Measurements from ENCODE around the gene SNX15. TPM values are rescaled to one million over a fixed set of nuclear protein-coding genes. Genes with fewer than 3 reads are reported as not detected.

The SNX15 gene
- total and polyA plus RNA-seq, 4 donors: 16.2 to 28.4 (median 18.9) TPM

DNA sequence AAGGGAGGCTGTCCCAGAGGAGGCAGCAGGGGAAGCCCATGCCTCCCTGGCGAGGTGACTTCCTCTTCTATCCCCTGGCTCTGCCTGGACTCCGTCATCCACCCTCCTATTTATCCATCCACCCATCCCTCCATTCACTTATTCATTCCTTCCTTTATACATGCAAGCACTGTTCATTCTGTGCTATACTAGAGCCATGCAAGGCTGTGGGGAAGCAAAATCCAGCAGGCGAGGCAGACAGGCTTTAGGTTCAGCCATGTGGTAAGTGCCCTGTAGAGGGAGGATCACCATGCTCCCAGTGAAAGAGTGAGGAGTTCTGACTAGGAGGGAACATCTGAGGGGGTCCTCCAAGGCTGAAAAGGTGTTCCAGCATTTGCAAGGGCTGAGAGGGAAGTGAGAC lies 32.3 kb downstream of the SNX15 start:
- ATAC-seq (ENCODE audit: insufficient read depth, low FRiP score): no peak
- no peak overlapping the region for H3K9ac ChIP-seq (ENCODE audit: insufficient read depth in 1 of 2, low read length in 2 of 2)
- H3K4me3 ChIP-seq: no peak overlapping the region
- no peaks in the 10 kb centered on the region for H3K36me3 ChIP-seq (ENCODE audit: control insufficient read depth in 4 of 4, insufficient read depth in 4 of 4, low read length in 4 of 4)
- 47 to 54% methylated on average over 3 of the region's 3 CpGs for WGBS, 2 donors
- no peaks in the 10 kb centered on the region for H3K4me1 ChIP-seq (ENCODE audit: control insufficient read depth in 5 of 5, insufficient read depth in 5 of 5, low read length in 5 of 5)
- H3K27ac ChIP-seq (ENCODE audit: low read depth in 1 of 2, low read length in 1 of 2): no peak overlapping the region
- no peak for DNase-seq
- H3K9me3 ChIP-seq (ENCODE audit: control insufficient read depth in 4 of 4, insufficient read depth in 3 of 4, low read length in 3 of 4): no peaks in the 10 kb centered on the region
- TF ChIP-seq, protein P1, sequence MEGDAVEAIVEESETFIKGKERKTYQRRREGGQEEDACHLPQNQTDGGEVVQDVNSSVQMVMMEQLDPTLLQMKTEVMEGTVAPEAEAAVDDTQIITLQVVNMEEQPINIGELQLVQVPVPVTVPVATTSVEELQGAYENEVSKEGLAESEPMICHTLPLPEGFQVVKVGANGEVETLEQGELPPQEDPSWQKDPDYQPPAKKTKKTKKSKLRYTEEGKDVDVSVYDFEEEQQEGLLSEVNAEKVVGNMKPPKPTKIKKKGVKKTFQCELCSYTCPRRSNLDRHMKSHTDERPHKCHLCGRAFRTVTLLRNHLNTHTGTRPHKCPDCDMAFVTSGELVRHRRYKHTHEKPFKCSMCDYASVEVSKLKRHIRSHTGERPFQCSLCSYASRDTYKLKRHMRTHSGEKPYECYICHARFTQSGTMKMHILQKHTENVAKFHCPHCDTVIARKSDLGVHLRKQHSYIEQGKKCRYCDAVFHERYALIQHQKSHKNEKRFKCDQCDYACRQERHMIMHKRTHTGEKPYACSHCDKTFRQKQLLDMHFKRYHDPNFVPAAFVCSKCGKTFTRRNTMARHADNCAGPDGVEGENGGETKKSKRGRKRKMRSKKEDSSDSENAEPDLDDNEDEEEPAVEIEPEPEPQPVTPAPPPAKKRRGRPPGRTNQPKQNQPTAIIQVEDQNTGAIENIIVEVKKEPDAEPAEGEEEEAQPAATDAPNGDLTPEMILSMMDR (IDR thresholded peaks at IDR 0.05; ENCODE audit: control extremely low read depth, extremely low read depth): no peak
- H3K27me3 ChIP-seq (ENCODE audit: control insufficient read depth in 3 of 3, insufficient read depth in 3 of 3, low read length in 2 of 3): no peaks in the 10 kb centered on the region

DNA sequence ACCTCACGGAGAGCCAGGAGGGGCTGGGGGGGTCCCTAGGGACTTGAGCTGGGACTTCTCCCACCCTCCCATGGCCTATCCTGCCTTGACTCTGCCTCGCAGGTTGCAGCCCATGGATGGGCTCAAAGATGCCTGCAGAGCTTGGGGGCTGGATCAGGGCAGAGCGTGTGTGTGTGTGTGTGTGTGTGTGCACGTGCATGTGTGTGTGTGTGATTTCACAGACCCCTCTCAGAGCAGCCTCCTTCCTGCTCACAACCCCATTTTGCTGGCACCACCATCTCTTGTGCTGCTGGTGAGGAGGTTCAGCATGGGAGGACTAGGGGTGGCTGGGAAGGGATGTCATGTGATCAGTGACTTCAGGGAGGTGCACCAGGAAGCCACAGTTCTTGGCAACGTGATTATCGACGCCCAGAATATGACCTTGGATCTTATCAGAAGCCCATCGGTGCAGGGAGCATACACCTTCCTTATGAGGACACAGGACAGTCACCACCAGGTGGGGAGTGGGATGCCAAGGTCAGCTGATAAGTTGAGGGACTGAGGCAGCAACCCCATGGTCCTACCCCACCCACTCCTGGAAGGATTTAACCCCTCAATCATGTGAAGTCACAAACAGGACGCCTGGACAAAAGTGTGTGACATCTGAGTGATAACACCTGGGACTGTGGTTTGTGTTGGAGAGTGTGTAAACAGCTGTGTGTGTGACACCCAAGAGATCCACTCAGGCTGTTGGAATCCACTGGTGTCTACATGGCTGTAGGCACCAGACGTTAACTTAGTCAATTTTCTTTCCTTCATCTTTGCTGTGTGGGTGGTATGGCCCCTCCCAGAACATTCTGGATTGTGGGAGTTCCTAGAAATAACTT lies 33.0 kb downstream of the SNX15 start:
- ATAC-seq (ENCODE audit: insufficient read depth, low FRiP score) (no peak), DNase-seq (no peak)
- WGBS, 2 donors: 51 to 65% methylated on average over 10 of the region's 10 CpGs
- TF ChIP-seq, protein P1 (IDR thresholded peaks at IDR 0.05; ENCODE audit: control extremely low read depth, extremely low read depth): no peak
- Histone ChIP-seq H3K4me3 (no peak overlapping the region), H3K27ac (ENCODE audit: low read depth in 1 of 2, low read length in 1 of 2) (no peak overlapping the region), H3K9me3 (ENCODE audit: control insufficient read depth in 4 of 4, insufficient read depth in 3 of 4, low read length in 3 of 4) (no peaks in the 10 kb centered on the region), H3K4me1 (ENCODE audit: control insufficient read depth in 5 of 5, insufficient read depth in 5 of 5, low read length in 5 of 5) (no peaks in the 10 kb centered on the region), H3K27me3 (ENCODE audit: control insufficient read depth in 3 of 3, insufficient read depth in 3 of 3, low read length in 2 of 3) (no peaks in the 10 kb centered on the region), H3K36me3 (ENCODE audit: control insufficient read depth in 4 of 4, insufficient read depth in 4 of 4, low read length in 4 of 4) (no peaks in the 10 kb centered on the region), H3K9ac (ENCODE audit: insufficient read depth in 1 of 2, low read length in 2 of 2) (no peak overlapping the region)

DNA sequence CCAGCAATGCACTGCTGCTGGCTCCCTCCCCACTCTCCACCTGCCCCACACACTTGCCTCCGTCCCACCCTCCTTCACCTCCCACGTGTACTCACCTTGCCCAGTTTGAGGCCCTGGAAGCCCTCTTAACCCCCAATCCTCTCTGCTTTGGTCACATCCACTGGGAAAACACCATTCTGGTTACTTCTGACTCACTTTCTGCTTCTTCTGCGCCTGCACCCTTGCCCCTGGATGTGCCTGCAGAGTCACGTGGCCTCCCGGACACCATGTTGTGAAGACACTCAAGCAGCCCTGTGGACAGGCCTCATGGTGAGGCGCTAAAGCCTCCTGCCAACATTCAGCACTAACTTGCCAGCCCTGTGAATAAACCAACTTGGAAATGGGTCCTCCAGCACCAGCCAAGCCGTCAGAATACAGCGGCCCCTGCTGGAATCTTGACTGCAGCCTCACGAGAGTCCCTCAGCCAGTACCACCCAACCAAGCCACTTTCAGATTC lies 33.7 kb downstream of the SNX15 start:
- Histone ChIP-seq H3K36me3 (ENCODE audit: control insufficient read depth in 4 of 4, insufficient read depth in 4 of 4, low read length in 4 of 4) (no peaks in the 10 kb centered on the region), H3K27me3 (ENCODE audit: control insufficient read depth in 3 of 3, insufficient read depth in 3 of 3, low read length in 2 of 3) (no peaks in the 10 kb centered on the region), H3K9ac (ENCODE audit: insufficient read depth in 1 of 2, low read length in 2 of 2) (no peak overlapping the region), H3K27ac (ENCODE audit: low read depth in 1 of 2, low read length in 1 of 2) (no peak overlapping the region), H3K4me1 (ENCODE audit: control insufficient read depth in 5 of 5, insufficient read depth in 5 of 5, low read length in 5 of 5) (no peaks in the 10 kb centered on the region), H3K4me3 (no peak overlapping the region), H3K9me3 (ENCODE audit: control insufficient read depth in 4 of 4, insufficient read depth in 3 of 4, low read length in 3 of 4) (no peaks in the 10 kb centered on the region)
- DNase-seq: no peak
- WGBS, 2 donors: 69 to 78% methylated on average over 9 of the region's 9 CpGs
- ATAC-seq (ENCODE audit: insufficient read depth, low FRiP score): no peak
- TF ChIP-seq, protein P1 (IDR thresholded peaks at IDR 0.05; ENCODE audit: control extremely low read depth, extremely low read depth): no peak

All from lung (tissue), 12 donors.